SK-N-SH treated with all-trans-retinoic acid at 6 μM for 48 hours (cell line): ENCODE measurements around the gene PPP1R2.
"Not testable (repeated sequence)": the region's sequence is repeated elsewhere in the genome, so short reads cannot be mapped to it uniquely, and the experiment has no call there.

Experiments used
- ATAC-seq: fragments of 200-7000 bp; cut with Tn5 transposase; 3 replicates; pipeline ENCODE4 v1.9.1; 2020; ENCODE audit warnings: mild to moderate bottlenecking, moderate library complexity
- ARNTL ChIP-seq: fragments of 450-650 bp; formaldehyde crosslinking; IDR thresholded peaks from 2 replicates; pipeline ENCODE4 v1.5.0; 2020; ENCODE audit warnings: low read depth, mild to moderate bottlenecking, moderate library complexity, borderline replicate concordance
- BACH2 ChIP-seq: fragments of 250-450 bp; sonication (Bioruptor Pico); IDR thresholded peaks from 2 replicates; pipeline ENCODE4 v1.9.0; 2021; ENCODE audit warnings: mild to moderate bottlenecking, borderline replicate concordance
- CSDC2 ChIP-seq: fragments of 250-450 bp; sonication (Bioruptor Pico); IDR thresholded peaks from 2 replicates; pipeline ENCODE4 v1.5.0; 2020; ENCODE audit warnings: mild to moderate bottlenecking, moderate library complexity
- ESRRG ChIP-seq: fragments of 250-450 bp; sonication (Bioruptor Pico); IDR thresholded peaks from 2 replicates; pipeline ENCODE4 v1.6.1; 2021; ENCODE audit warnings: mild to moderate bottlenecking
- ISL1 ChIP-seq: fragments of 250-450 bp; sonication (Bioruptor Pico); IDR thresholded peaks from 2 replicates; pipeline ENCODE4 v2.1.2; 2022; ENCODE audit warnings: mild to moderate bottlenecking, moderate library complexity
- OSR1 ChIP-seq: fragments of 250-450 bp; sonication (Bioruptor Pico); IDR thresholded peaks from 2 replicates; pipeline ENCODE4 v1.8.0; 2022; ENCODE audit warnings: moderate library complexity, mild to moderate bottlenecking, inconsistent platforms
- PPARA ChIP-seq: fragments of 250-450 bp; sonication (Bioruptor Pico); IDR thresholded peaks from 2 replicates; pipeline ENCODE4 v1.5.0; 2020; ENCODE audit warnings: mild to moderate bottlenecking, borderline replicate concordance
- RARB ChIP-seq: fragments of 250-450 bp; sonication (Bioruptor Pico); IDR thresholded peaks from 2 replicates; pipeline ENCODE4 v1.8.0; 2021; ENCODE audit warnings: mild to moderate bottlenecking, moderate library complexity
- SNAI2 ChIP-seq: fragments of 250-450 bp; sonication (Bioruptor Pico); IDR thresholded peaks from 2 replicates; pipeline ENCODE4 v1.5.0; 2020; ENCODE audit warnings: mild to moderate bottlenecking, moderate library complexity
- TCF4 ChIP-seq: fragments of 250-450 bp; sonication (Bioruptor Pico); IDR thresholded peaks from 2 replicates; pipeline ENCODE4 v1.8.0; 2021; ENCODE audit warnings: mild to moderate bottlenecking, moderate library complexity, borderline replicate concordance
- ZFP3 ChIP-seq: fragments of 250-450 bp; sonication (Bioruptor Pico); IDR thresholded peaks from 2 replicates; pipeline ENCODE4 v1.5.0; 2020; ENCODE audit warnings: mild to moderate bottlenecking, moderate library complexity
- ZFP30 ChIP-seq: fragments of 450-650 bp; formaldehyde crosslinking; IDR thresholded peaks from 2 replicates; pipeline ENCODE4 v1.5.0; 2022; ENCODE audit warnings: mild to moderate bottlenecking, moderate library complexity
- ZNF565 ChIP-seq: fragments of 450-650 bp; formaldehyde crosslinking; conservative IDR thresholded peaks from 2 replicates; pipeline ENCODE4 v1.5.0; 2020; ENCODE audit warnings: low read depth, mild to moderate bottlenecking, moderate library complexity
- ZNF70 ChIP-seq: fragments of 450-650 bp; formaldehyde crosslinking; IDR thresholded peaks from 2 replicates; pipeline ENCODE4 v1.5.0; 2020; ENCODE audit warnings: mild to moderate bottlenecking, moderate library complexity
- ZNF8 ChIP-seq: fragments of 450-650 bp; formaldehyde crosslinking; IDR thresholded peaks from 2 replicates; pipeline ENCODE4 v1.5.0; 2020; ENCODE audit warnings: mild to moderate bottlenecking, moderate library complexity
- TF ChIP-seq, protein P1 (sequence below): fragments of 250-450 bp; sonication (Bioruptor Pico); IDR thresholded peaks from 2 replicates; pipeline ENCODE4 v1.5.1; 2021; ENCODE audit warnings: mild to moderate bottlenecking, moderate library complexity
- TF ChIP-seq, protein P2 (sequence below): fragments of 250-450 bp; sonication (Bioruptor Pico); IDR thresholded peaks from 2 replicates; pipeline ENCODE4 v1.8.0; 2020; ENCODE audit warnings: mild to moderate bottlenecking, moderate library complexity, borderline replicate concordance
- TF ChIP-seq, protein P3 (sequence below): fragments of 250-450 bp; sonication (Bioruptor Pico); IDR thresholded peaks from 2 replicates; pipeline ENCODE4 v1.5.1; 2020; ENCODE audit warnings: low read depth, mild to moderate bottlenecking, moderate library complexity
- TF ChIP-seq, protein P4 (sequence below): fragments of 250-450 bp; sonication (Bioruptor Pico); IDR thresholded peaks from 2 replicates; pipeline ENCODE4 v1.5.0; 2020; ENCODE audit warnings: mild to moderate bottlenecking, moderate library complexity

The PPP1R2 gene

DNA sequence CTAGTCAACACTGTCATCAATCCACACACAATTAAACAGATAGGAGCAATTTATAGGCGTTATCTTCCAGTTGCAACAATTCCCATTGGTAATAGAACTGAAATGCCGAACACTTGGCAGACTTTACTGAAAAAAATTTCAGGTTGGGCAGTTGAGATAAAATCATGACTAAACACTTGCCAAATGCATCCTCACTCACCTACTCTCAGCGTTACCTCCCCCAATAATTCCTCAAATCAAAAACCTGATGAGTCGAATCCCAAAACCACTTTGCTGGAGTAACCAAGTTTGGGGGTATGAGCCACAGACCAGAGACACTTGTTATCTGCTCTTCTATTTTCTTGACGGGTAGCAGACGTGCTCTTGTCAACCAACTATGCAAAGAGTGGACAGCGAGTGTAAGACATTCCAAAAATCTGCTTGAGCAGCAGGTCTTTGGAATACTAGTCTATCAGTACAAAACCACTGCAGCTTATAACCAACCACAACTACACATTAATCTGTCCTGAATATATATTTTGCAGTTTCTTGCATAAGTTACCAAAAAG is 30.3 kb downstream of the PPP1R2 start:
- no peak for ATAC-seq
- TF ChIP-seq ZFP30 (no peak), SNAI2 (CRISPR knock-in tag) (0 out of 2 replicates have a peak, but pooled peaks have one; percentile 39), TCF4 (CRISPR knock-in tag) (0 out of 2 replicates have a peak, but pooled peaks have one; percentile 29)

DNA sequence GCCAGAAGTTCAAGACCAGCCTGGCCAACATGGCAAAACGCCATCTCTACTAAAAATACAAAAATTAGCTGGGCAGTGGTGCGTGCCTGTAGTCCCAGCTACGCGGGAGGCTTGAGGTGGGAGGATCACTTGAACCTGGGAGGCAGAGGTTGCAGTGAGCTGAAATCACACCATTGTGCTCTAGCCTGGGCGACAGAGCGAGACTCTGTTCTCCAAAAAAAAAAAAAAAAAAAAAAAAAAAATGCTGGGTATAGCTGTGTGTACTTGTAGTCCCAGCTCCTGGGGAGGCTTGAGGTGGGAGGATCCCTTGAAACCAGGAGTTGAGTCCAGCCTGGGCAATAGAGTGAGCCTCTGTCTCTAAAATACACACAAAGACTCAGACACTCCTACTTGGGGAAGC is 32.0 kb downstream of the PPP1R2 start:
- ATAC-seq, result no peak
- TF ChIP-seq BACH2, result no peak
- TF ChIP-seq PPARA (CRISPR knock-in tag), result no peak
- no peak for TF ChIP-seq ZNF70 (CRISPR knock-in tag)
- no peak for TF ChIP-seq ISL1 (CRISPR knock-in tag)
- no peak for TF ChIP-seq ZFP3 (CRISPR knock-in tag)
- TF ChIP-seq, protein P1, sequence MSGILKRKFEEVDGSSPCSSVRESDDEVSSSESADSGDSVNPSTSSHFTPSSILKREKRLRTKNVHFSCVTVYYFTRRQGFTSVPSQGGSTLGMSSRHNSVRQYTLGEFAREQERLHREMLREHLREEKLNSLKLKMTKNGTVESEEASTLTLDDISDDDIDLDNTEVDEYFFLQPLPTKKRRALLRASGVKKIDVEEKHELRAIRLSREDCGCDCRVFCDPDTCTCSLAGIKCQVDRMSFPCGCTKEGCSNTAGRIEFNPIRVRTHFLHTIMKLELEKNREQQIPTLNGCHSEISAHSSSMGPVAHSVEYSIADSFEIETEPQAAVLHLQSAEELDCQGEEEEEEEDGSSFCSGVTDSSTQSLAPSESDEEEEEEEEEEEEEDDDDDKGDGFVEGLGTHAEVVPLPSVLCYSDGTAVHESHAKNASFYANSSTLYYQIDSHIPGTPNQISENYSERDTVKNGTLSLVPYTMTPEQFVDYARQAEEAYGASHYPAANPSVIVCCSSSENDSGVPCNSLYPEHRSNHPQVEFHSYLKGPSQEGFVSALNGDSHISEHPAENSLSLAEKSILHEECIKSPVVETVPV (CRISPR knock-in tag), result no peak
- no peak for TF ChIP-seq ZNF8
- TF ChIP-seq, all 23 proteins: peak for 0

DNA sequence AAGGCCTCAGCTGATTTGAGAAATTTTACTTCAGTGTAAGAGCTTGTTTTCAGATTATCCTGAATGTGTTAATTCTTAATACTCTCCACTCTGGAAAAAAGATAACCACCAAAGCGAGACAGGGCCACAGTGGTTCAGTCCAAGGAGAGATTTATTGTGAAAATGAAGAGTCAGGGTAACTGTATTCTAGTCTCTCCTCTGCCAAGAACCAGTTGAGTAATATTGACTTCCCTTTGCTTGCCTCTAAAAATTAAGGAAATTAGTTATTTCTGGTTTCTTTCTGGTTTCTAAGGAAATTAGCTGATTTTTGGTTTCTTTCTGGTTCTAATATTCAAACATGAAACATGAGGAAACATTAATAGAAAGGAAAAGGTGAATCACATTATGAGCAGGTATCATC is 34.9 kb downstream of the PPP1R2 start:
- no peak for ATAC-seq
- TF ChIP-seq, protein P2, sequence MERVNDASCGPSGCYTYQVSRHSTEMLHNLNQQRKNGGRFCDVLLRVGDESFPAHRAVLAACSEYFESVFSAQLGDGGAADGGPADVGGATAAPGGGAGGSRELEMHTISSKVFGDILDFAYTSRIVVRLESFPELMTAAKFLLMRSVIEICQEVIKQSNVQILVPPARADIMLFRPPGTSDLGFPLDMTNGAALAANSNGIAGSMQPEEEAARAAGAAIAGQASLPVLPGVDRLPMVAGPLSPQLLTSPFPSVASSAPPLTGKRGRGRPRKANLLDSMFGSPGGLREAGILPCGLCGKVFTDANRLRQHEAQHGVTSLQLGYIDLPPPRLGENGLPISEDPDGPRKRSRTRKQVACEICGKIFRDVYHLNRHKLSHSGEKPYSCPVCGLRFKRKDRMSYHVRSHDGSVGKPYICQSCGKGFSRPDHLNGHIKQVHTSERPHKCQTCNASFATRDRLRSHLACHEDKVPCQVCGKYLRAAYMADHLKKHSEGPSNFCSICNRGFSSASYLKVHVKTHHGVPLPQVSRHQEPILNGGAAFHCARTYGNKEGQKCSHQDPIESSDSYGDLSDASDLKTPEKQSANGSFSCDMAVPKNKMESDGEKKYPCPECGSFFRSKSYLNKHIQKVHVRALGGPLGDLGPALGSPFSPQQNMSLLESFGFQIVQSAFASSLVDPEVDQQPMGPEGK (CRISPR knock-in tag), result no peak
- TF ChIP-seq, protein P3, sequence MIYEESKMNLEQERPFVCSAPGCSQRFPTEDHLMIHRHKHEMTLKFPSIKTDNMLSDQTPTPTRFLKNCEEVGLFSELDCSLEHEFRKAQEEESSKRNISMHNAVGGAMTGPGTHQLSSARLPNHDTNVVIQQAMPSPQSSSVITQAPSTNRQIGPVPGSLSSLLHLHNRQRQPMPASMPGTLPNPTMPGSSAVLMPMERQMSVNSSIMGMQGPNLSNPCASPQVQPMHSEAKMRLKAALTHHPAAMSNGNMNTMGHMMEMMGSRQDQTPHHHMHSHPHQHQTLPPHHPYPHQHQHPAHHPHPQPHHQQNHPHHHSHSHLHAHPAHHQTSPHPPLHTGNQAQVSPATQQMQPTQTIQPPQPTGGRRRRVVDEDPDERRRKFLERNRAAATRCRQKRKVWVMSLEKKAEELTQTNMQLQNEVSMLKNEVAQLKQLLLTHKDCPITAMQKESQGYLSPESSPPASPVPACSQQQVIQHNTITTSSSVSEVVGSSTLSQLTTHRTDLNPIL (CRISPR knock-in tag), result no peak
- TF ChIP-seq ARNTL (no peak), ESRRG (CRISPR knock-in tag) (no peak), ZNF8 (no peak), OSR1 (CRISPR knock-in tag) (no peak), ZNF70 (CRISPR knock-in tag) (no peak)

DNA sequence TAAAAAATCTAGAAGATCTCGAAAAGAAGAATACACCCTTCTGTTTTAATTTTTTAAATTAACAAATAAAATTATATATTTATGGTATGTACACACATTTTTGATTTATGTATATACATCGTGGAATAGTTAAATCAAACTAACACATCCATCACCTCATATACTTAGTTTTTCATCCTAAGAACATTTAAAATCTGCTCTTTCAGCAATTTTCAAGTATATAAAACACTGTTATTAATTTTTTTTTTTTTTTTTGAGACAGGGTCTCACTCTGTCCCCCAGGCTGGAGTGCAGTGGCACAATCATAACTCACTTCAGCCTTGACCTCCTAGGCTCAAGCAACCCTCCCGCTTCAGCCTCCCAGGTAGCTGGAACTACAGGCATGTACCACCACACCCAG is 67.5 kb downstream of the PPP1R2 start:
- ATAC-seq, result no peak

DNA sequence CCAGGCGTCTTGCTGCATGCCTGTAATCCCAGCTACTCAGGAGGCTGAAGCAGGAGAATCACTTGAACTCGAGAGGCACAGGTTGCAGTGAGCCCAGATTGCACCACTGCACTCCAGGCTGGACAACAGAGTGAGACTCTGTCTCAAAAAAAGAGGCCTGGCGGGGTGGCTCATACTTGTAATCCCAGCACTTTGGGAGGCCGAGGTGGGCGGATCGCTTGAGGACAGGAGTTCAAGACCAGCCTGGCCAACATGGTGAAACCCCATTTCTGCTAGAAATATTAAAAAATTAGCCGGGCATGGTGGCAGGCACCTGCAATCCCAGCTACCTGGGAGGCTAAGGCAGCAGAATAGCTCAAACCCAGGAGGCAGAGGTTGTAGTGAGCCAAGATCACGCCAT is 68.0 kb downstream of the PPP1R2 start:
- ATAC-seq, result not testable (repeated sequence)

More for the DNA sequence above, 67.5 kb downstream of the PPP1R2 start:
- TF ChIP-seq ARNTL (no peak), OSR1 (CRISPR knock-in tag) (no peak), ZNF70 (CRISPR knock-in tag) (no peak), ZNF565 (CRISPR knock-in tag) (no peak), ZFP30 (no peak), RARB (CRISPR knock-in tag) (no peak), CSDC2 (CRISPR knock-in tag) (no peak)
- TF ChIP-seq, protein P4, sequence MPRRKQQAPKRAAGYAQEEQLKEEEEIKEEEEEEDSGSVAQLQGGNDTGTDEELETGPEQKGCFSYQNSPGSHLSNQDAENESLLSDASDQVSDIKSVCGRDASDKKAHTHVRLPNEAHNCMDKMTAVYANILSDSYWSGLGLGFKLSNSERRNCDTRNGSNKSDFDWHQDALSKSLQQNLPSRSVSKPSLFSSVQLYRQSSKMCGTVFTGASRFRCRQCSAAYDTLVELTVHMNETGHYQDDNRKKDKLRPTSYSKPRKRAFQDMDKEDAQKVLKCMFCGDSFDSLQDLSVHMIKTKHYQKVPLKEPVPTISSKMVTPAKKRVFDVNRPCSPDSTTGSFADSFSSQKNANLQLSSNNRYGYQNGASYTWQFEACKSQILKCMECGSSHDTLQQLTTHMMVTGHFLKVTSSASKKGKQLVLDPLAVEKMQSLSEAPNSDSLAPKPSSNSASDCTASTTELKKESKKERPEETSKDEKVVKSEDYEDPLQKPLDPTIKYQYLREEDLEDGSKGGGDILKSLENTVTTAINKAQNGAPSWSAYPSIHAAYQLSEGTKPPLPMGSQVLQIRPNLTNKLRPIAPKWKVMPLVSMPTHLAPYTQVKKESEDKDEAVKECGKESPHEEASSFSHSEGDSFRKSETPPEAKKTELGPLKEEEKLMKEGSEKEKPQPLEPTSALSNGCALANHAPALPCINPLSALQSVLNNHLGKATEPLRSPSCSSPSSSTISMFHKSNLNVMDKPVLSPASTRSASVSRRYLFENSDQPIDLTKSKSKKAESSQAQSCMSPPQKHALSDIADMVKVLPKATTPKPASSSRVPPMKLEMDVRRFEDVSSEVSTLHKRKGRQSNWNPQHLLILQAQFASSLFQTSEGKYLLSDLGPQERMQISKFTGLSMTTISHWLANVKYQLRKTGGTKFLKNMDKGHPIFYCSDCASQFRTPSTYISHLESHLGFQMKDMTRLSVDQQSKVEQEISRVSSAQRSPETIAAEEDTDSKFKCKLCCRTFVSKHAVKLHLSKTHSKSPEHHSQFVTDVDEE (CRISPR knock-in tag), result no peak
- TF ChIP-seq, protein P3 (CRISPR knock-in tag), result no peak
- TF ChIP-seq, all 23 proteins: peak for 0
